MM.1S (cell line): ENCODE data around the gene DNAJC5.

ENCODE experiments used
- DNase-seq: peaks from one replicate; pipeline ENCODE4 v3.0.0-alpha.2; 2015
- H2AFZ ChIP-seq: fragments of 300-600 bp; sonication (generic); 2 replicates; pipeline ENCODE4 v1.6.0; 2016; ENCODE audit warnings: antibody characterized with exemption, low read length
- H3F3A ChIP-seq: fragments of 300-600 bp; sonication (generic); 2 replicates; pipeline ENCODE4 v1.6.1; 2016; ENCODE audit warnings: mild to moderate bottlenecking, antibody characterized with exemption, low read length, moderate library complexity, mixed read lengths; ENCODE audit not compliant: insufficient read depth
- H3K27ac ChIP-seq: fragments of 300-600 bp; sonication (generic); 2 replicates; pipeline ENCODE4 v1.5.1; 2016; ENCODE audit warnings: mild to moderate bottlenecking, low read length
- H3K27me3 ChIP-seq: fragments of 300-600 bp; sonication (generic); replicated peaks from 2 replicates; pipeline ENCODE4 v1.6.0; 2016; ENCODE audit warnings: low read length; ENCODE audit not compliant: insufficient read depth
- H3K36me3 ChIP-seq: fragments of 300-600 bp; sonication (generic); replicated peaks from 2 replicates; pipeline ENCODE4 v1.6.1; 2016; ENCODE audit warnings: mild to moderate bottlenecking, low read length, mixed read lengths; ENCODE audit not compliant: insufficient read depth
- H3K4me1 ChIP-seq: fragments of 300-600 bp; sonication (generic); 2 replicates; pipeline ENCODE4 v1.6.1; 2016; ENCODE audit warnings: low read length, mixed read lengths
- H3K4me2 ChIP-seq: fragments of 300-600 bp; sonication (generic); 2 replicates; pipeline ENCODE4 v1.6.0; 2016; ENCODE audit warnings: low read depth, low read length
- H3K4me3 ChIP-seq: fragments of 300-600 bp; sonication (generic); 2 replicates; pipeline ENCODE4 v1.5.1; 2016; ENCODE audit warnings: low read length, mixed read lengths
- H3K79me2 ChIP-seq: fragments of 300-600 bp; sonication (generic); 2 replicates; pipeline ENCODE4 v1.6.1; 2016; ENCODE audit warnings: mixed run types, low read length, mixed read lengths
- H3K9ac ChIP-seq: fragments of 300-600 bp; sonication (generic); 2 replicates; pipeline ENCODE4 v1.6.1; 2016; ENCODE audit warnings: low read length, mixed read lengths
- H3K9me2 ChIP-seq: fragments of 300-600 bp; sonication (generic); replicated peaks from 2 replicates; pipeline ENCODE4 v1.6.1; 2016; ENCODE audit warnings: mild to moderate bottlenecking, low read length, mixed read lengths; ENCODE audit not compliant: insufficient read depth
- H3K9me3 ChIP-seq: fragments of 300-600 bp; sonication (generic); replicated peaks from 2 replicates; pipeline ENCODE4 v1.6.1; 2016; ENCODE audit warnings: mild to moderate bottlenecking, low read length, mixed read lengths; ENCODE audit not compliant: insufficient read depth
- H4K20me1 ChIP-seq: fragments of 300-600 bp; sonication (generic); 2 replicates; pipeline ENCODE4 v1.6.1; 2016; ENCODE audit warnings: mild to moderate bottlenecking, low read length, moderate library complexity, mixed read lengths; ENCODE audit not compliant: insufficient read depth
- EZH2 ChIP-seq: fragments of 300-600 bp; sonication (generic); optimal IDR thresholded peaks from 2 replicates; pipeline ENCODE3; 2017; ENCODE audit warnings: low read depth, mild to moderate bottlenecking, antibody characterized with exemption, low read length, mixed read lengths
- EZH2phosphoT487 ChIP-seq: fragments of 300-600 bp; sonication (generic); IDR thresholded peaks from 2 replicates; pipeline ENCODE4 v1.6.1; 2018; ENCODE audit warnings: antibody characterized with exemption, low read length
- TF ChIP-seq, protein P1 (sequence below): fragments of 300-600 bp; sonication (generic); IDR thresholded peaks from 2 replicates; pipeline ENCODE4 v1.5.1; 2016; ENCODE audit warnings: antibody characterized with exemption, low read length, mixed read lengths

Gene DNAJC5

DNA sequence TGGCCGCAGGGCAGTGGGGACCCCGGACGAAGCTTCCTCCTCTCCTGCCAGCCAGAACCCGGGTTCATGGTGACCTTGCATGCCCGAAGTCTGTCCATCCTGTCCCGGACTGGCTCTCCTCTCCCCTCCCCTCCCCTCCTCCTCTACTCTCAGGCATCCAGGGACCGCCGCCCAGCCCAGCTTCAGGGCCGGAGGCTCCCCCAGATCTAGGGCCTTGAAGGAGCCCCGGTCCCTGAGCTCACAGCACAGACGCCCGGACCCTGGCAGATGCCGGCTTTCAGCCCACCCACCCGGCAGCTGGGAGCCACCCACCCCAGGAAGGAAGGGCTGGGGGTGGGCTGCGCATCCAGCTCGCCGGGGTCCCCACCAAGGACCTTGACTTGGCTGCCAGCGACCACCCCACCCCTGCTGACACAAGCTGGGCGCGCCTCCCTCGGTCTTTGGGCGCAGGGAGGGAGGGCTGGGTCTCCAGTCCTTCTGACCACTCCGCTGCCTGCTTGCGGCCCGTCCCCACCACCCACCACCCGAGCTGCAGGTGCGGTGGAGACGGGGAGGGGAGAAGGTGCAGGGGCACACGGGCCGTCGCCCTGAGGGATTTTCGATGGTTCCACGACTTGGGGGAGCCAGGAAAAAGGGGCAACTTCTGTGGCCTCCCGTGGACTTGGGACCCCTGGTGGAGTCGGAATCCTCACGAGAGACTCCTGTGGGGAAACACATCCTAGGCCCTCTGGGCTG is 39.4 kb upstream of the DNAJC5 start:
- Histone ChIP-seq H3K9ac (no peak overlapping the region), H3K36me3 (no peaks in the 10 kb centered on the region), H3K9me3 (no peaks in the 10 kb centered on the region), H3K4me3 (no peak overlapping the region), H3K4me1 (peaks cover 22% of the 10 kb centered on the region), H3K27me3 (peaks cover 14% of the 10 kb centered on the region), H3K9me2 (no peaks in the 10 kb centered on the region), H3K4me2 (no peak overlapping the region), H3K27ac (no peak overlapping the region), H3K79me2 (no peaks in the 10 kb centered on the region), H3F3A (0 out of 2 replicates have a peak, but pooled peaks cover 5% of the 10 kb centered on the region), H4K20me1 (no peaks in the 10 kb centered on the region), H2AFZ (no peak overlapping the region)
- TF ChIP-seq, protein P1, sequence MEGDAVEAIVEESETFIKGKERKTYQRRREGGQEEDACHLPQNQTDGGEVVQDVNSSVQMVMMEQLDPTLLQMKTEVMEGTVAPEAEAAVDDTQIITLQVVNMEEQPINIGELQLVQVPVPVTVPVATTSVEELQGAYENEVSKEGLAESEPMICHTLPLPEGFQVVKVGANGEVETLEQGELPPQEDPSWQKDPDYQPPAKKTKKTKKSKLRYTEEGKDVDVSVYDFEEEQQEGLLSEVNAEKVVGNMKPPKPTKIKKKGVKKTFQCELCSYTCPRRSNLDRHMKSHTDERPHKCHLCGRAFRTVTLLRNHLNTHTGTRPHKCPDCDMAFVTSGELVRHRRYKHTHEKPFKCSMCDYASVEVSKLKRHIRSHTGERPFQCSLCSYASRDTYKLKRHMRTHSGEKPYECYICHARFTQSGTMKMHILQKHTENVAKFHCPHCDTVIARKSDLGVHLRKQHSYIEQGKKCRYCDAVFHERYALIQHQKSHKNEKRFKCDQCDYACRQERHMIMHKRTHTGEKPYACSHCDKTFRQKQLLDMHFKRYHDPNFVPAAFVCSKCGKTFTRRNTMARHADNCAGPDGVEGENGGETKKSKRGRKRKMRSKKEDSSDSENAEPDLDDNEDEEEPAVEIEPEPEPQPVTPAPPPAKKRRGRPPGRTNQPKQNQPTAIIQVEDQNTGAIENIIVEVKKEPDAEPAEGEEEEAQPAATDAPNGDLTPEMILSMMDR, result no peak
- TF ChIP-seq EZH2phosphoT487 (no peak), EZH2 (no peak)
- DNase-seq, result no peak

DNA sequence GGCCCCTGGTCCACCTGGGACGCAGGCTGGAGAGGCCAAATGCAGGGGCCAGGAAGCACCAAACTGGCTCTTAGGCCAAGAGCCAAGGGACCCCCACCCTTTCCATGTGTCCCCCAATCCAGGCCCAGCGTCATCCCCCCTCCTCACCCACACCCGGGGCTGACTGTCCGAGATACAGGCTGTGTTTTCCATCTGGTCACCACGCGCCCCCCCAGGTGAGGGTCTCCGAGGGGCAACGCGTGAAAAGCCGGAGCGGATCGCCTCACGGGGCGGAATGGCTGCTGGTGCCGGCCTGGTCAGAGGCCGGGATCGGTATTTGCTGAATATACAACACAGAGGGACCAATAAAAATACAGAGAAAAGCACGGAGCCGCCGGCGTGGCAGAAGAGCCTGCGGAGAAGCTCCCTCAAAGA is 38.8 kb upstream of the DNAJC5 start:
- H4K20me1 ChIP-seq, result no peaks in the 10 kb centered on the region
- H3K4me1 ChIP-seq, result peaks cover 16% of the 10 kb centered on the region
- H3K36me3 ChIP-seq, result no peaks in the 10 kb centered on the region
- H3K27ac ChIP-seq, result no peak overlapping the region
- H3F3A ChIP-seq, result 0 out of 2 replicates have a peak, but pooled peaks cover 3% of the 10 kb centered on the region
- H3K9me3 ChIP-seq, result no peaks in the 10 kb centered on the region
- no peak for DNase-seq
- no peak overlapping the region for H3K9ac ChIP-seq
- TF ChIP-seq EZH2 (no peak), EZH2phosphoT487 (no peak)
- TF ChIP-seq, protein P1, result no peak
- H3K9me2 ChIP-seq, result no peaks in the 10 kb centered on the region
- H3K79me2 ChIP-seq, result no peaks in the 10 kb centered on the region
- no peak overlapping the region for H2AFZ ChIP-seq
- H3K27me3 ChIP-seq, result peaks cover 14% of the 10 kb centered on the region
- H3K4me2 ChIP-seq, result no peak overlapping the region
- H3K4me3 ChIP-seq, result no peak overlapping the region

DNA sequence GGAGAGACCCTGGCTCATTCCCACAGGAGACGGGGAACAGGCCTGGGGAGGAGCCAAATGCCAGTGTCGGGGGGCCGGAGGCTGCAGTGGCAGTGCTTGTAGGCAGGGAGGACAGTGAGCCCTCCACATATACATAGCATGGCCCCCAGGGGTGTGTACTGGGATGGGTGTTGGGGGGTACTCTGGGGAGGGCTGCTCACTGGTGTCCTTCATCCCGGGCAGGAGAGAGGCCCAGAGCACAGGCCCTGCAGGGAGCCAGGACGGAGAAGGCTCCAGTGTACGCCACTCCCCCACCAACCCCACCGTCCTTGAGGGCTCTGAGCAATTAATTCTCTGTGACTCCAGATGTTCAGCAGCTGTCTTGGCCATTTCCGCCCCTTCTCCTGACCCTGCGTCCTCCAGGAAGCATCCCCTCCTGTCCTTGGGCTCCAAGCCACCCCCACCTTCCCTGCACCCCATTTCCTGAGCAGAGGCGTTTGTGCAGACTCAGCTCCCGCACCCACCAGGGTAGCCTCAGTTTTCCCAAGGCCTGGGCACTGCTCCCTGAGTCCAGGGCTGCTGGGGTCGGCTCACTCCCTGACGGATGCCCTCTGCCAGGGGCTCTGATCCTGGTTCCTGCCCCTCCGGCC is 37.0 kb upstream of the DNAJC5 start:
- H3K79me2 ChIP-seq, result no peaks in the 10 kb centered on the region; the same call in 1 of the 2 replicates
- H3K4me3 ChIP-seq, result no peak overlapping the region
- H3K36me3 ChIP-seq, result no peaks in the 10 kb centered on the region
- DNase-seq, result no peak
- H3K4me1 ChIP-seq, result peaks cover 13% of the 10 kb centered on the region
- TF ChIP-seq, protein P1, result no peak
- TF ChIP-seq EZH2 (no peak), EZH2phosphoT487 (no peak)
- H3K9me2 ChIP-seq, result no peaks in the 10 kb centered on the region
- peaks cover 14% of the 10 kb centered on the region for H3K27me3 ChIP-seq
- no peaks in the 10 kb centered on the region for H3K9me3 ChIP-seq
- no peak overlapping the region for H3K4me2 ChIP-seq
- no peak overlapping the region for H3K27ac ChIP-seq
- no peaks in the 10 kb centered on the region for H3F3A ChIP-seq
- H2AFZ ChIP-seq, result no peak overlapping the region
- H4K20me1 ChIP-seq, result no peaks in the 10 kb centered on the region
- H3K9ac ChIP-seq, result no peak overlapping the region
